ENCODE measurements around the gene GDF11. TPM values are rescaled to one million over a fixed set of nuclear protein-coding genes. Genes with fewer than 3 reads are reported as not detected.

Gene GDF11
- total and polyA plus RNA-seq, 10 donors, result 3.5 to 14.5 (median 9.7) TPM

DNA sequence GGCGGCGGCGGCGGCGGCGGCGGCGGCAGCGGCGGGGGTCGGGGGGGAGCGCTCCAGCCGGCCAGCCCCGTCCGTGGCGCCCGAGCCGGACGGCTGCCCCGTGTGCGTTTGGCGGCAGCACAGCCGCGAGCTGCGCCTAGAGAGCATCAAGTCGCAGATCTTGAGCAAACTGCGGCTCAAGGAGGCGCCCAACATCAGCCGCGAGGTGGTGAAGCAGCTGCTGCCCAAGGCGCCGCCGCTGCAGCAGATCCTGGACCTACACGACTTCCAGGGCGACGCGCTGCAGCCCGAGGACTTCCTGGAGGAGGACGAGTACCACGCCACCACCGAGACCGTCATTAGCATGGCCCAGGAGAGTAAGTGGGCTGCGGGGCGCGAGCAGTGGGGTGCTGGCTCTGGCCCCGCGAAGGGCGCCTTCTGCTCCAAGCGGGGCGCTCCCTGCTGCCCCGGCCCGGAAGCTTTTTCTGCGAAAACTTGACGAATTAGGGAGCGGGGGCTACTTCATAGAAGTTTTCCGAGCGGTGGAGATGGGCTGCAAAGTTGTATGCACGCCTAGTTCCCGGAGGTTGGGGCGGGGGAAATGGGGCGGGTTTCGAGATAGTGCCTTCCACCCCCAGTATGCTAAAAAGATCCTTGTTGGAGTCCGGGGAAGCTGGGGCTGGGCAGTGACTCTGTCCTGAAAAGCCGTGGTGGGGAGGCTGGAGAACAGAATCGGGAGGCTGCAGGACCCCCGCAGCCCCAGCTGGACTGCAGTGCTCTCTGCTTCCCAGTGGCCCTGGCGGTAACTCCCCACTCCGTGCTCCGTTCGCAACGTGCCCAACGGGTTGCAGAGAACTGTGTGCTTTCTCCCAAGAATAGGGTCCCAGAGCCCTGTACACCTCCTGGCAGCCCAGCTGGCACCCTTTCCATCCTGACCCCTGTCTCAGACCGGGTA, 751 bp downstream of the GDF11 start:
- WGBS, 5 donors, result 0 to 1% (median 1%) methylated on average over 23 to 73 of the region's 73 CpGs
- Histone ChIP-seq H3K27me3 (replicated peaks in 1 of 7) (peaks cover 0 to 27% (median 2%) of the 10 kb centered on the region in 7 donors), H3K4me1 (peaks cover 9 to 50% (median 36%) of the 10 kb centered on the region in 6 donors), H3K27ac (peak overlapping the region in 6 of 8 donors; percentile 26 to 87 (median 72)), H3K9me3 (no peaks in the 10 kb centered on the region), H3K36me3 (peaks cover 0 to 5% (median under 1%) of the 10 kb centered on the region in 6 donors), H3K4me3 (peak overlapping the region; percentile 56 to 97 (median 72))
- no peak for TF ChIP-seq POLR2A (IDR thresholded peaks at IDR 0.05)
- TF ChIP-seq POLR2AphosphoS5 (IDR thresholded peaks at IDR 0.05), result peak; percentile 16 to 74 (median 52)
- TF ChIP-seq CTCF (IDR thresholded peaks at IDR 0.05 in 8 of 11, conservative IDR thresholded peaks at IDR 0.05 in 3 of 11), result no peak
- peak; percentile 90 for DNase-seq
- intact Hi-C loops (cut with DNase I; ENCODE audit: low total_unique reads), result loop anchor here (5.0 kb wide), 2 partner anchors 199 to 299 kb away; partner anchors contain the start of gene RPS26

DNA sequence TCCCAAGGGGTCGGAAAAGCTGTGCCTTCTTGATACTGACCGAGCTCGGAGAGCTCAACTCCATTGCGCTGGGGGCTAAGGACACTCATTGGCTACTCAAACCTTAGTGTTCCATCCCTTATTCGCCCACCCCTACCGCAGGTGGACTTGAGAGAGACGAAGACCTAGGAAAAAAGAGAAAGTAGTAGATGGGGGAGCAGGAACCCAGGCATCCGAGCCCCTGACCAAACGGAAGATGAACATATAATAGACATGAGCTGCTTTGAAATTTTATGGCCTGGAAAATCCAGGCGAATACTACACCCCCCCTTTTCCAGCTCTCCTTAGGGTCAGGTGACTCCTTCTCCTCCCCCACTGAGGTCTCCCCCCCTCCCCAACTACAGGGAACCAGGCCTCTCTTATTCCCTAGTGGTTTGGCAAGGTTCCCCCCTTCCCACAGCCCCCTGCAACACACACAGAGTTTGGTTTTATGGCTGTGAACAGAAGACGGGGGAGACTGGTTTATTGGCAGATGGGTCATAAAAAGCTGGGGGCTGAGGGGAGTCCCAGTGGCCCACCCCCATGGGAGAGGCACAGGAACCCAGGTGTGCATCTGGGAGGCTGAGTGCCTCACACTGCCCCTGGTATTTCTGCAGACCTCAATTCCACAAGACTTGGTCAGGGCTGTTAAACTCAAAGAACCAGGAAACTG, 1.6 kb downstream of the GDF11 start:
- Histone ChIP-seq H3K27me3 (replicated peaks in 1 of 7) (peaks cover 0 to 27% (median 2%) of the 10 kb centered on the region in 7 donors), H3K36me3 (peaks cover 0 to 13% (median 4%) of the 10 kb centered on the region in 6 donors), H3K9me3 (no peaks in the 10 kb centered on the region), H3K4me3 (peak overlapping the region; percentile 56 to 97 (median 72)), H3K4me1 (peaks cover 9 to 45% (median 34%) of the 10 kb centered on the region in 6 donors), H3K27ac (peak overlapping the region in 5 of 8 donors; percentile 72 to 87 (median 73))
- WGBS, 5 donors, result 11 to 21% (median 17%) methylated on average over 11 of the region's 11 CpGs
- intact Hi-C loops (cut with DNase I; ENCODE audit: low total_unique reads), result loop anchor here (5.0 kb wide), 2 partner anchors 198 to 298 kb away; partner anchors contain the start of gene RPS26
- DNase-seq, result no peak
- TF ChIP-seq POLR2A (IDR thresholded peaks at IDR 0.05), result no peak
- TF ChIP-seq CTCF (IDR thresholded peaks at IDR 0.05 in 8 of 11, conservative IDR thresholded peaks at IDR 0.05 in 3 of 11), result no peak
- TF ChIP-seq POLR2AphosphoS5 (IDR thresholded peaks at IDR 0.05), result no peak

DNA sequence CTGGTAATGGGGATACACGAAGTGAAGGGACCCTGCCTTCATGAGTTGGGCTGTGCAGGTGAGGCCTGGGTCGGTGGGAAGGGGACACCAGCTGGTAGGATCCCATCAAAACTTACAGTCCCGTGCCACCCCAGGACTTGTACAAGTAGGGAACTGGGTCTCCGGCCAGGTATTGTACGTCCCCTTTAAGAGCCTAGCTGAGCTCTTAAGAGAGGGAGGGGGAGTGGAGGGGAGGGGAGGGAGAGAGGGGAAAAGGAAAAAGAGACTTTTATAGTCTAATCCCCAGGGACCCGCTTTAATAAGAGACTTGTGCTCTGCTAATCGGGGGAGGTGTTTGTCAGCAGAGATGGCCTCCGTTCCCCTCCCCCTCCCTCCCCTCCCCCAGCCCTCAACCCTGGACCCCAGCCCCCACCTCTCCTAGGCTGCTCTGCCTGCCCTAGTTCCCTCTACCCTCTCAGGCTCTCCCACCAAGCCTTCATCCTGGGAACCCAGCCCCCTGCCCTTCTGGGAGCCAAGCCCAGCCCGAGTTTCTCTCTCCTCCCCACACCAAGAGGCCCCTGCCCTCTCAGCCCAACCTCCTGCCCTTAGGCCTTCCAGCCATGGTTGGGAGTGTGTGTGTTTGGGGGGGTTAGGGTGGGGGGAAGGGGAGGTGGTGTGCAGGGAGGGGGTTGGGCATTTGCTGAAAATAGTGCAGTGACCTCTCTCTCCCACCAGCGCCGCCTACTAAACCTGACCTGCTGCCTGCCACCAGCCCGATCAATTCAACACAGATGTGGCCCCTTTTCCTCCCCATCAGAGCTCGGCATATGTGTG, 2.6 kb downstream of the GDF11 start:
- intact Hi-C loops (cut with DNase I; ENCODE audit: low total_unique reads), result no loop called here
- Histone ChIP-seq H3K4me1 (peaks cover 9 to 45% (median 34%) of the 10 kb centered on the region in 6 donors), H3K4me3 (peak overlapping the region in 4 of 8 donors; percentile 5 to 97 (median 71)), H3K27ac (peak overlapping the region in 6 of 8 donors; percentile 15 to 87 (median 72)), H3K27me3 (replicated peaks in 1 of 7) (peaks cover 0 to 27% (median 2%) of the 10 kb centered on the region in 7 donors), H3K36me3 (peaks cover 0 to 24% (median 5%) of the 10 kb centered on the region in 6 donors), H3K9me3 (no peaks in the 10 kb centered on the region)
- TF ChIP-seq POLR2A (IDR thresholded peaks at IDR 0.05), result no peak
- TF ChIP-seq CTCF (IDR thresholded peaks at IDR 0.05 in 8 of 11, conservative IDR thresholded peaks at IDR 0.05 in 3 of 11), result no peak
- no peak for TF ChIP-seq POLR2AphosphoS5 (IDR thresholded peaks at IDR 0.05)
- no peak for DNase-seq
- WGBS, 5 donors, result 23 to 35% (median 25%) methylated on average over 13 of the region's 13 CpGs

Measured in spleen (tissue), 11 donors.